MM.1S (cell line): Measurements from ENCODE around the gene PCDHGB5.

Experiments
- DNase-seq: peaks from one replicate; pipeline ENCODE4 v3.0.0-alpha.2; 2015
- H2AFZ ChIP-seq: fragments of 300-600 bp; sonication (generic); 2 replicates; pipeline ENCODE4 v1.6.0; 2016; ENCODE audit warnings: antibody characterized with exemption, low read length
- H3F3A ChIP-seq: fragments of 300-600 bp; sonication (generic); 2 replicates; pipeline ENCODE4 v1.6.1; 2016; ENCODE audit warnings: mild to moderate bottlenecking, antibody characterized with exemption, low read length, moderate library complexity, mixed read lengths; ENCODE audit not compliant: insufficient read depth
- H3K27ac ChIP-seq: fragments of 300-600 bp; sonication (generic); 2 replicates; pipeline ENCODE4 v1.5.1; 2016; ENCODE audit warnings: mild to moderate bottlenecking, low read length
- H3K27me3 ChIP-seq: fragments of 300-600 bp; sonication (generic); replicated peaks from 2 replicates; pipeline ENCODE4 v1.6.0; 2016; ENCODE audit warnings: low read length; ENCODE audit not compliant: insufficient read depth
- H3K36me3 ChIP-seq: fragments of 300-600 bp; sonication (generic); replicated peaks from 2 replicates; pipeline ENCODE4 v1.6.1; 2016; ENCODE audit warnings: mild to moderate bottlenecking, low read length, mixed read lengths; ENCODE audit not compliant: insufficient read depth
- H3K4me1 ChIP-seq: fragments of 300-600 bp; sonication (generic); 2 replicates; pipeline ENCODE4 v1.6.1; 2016; ENCODE audit warnings: low read length, mixed read lengths
- H3K4me2 ChIP-seq: fragments of 300-600 bp; sonication (generic); 2 replicates; pipeline ENCODE4 v1.6.0; 2016; ENCODE audit warnings: low read depth, low read length
- H3K4me3 ChIP-seq: fragments of 300-600 bp; sonication (generic); 2 replicates; pipeline ENCODE4 v1.5.1; 2016; ENCODE audit warnings: low read length, mixed read lengths
- H3K79me2 ChIP-seq: fragments of 300-600 bp; sonication (generic); 2 replicates; pipeline ENCODE4 v1.6.1; 2016; ENCODE audit warnings: mixed run types, low read length, mixed read lengths
- H3K9ac ChIP-seq: fragments of 300-600 bp; sonication (generic); 2 replicates; pipeline ENCODE4 v1.6.1; 2016; ENCODE audit warnings: low read length, mixed read lengths
- H3K9me2 ChIP-seq: fragments of 300-600 bp; sonication (generic); replicated peaks from 2 replicates; pipeline ENCODE4 v1.6.1; 2016; ENCODE audit warnings: mild to moderate bottlenecking, low read length, mixed read lengths; ENCODE audit not compliant: insufficient read depth
- H3K9me3 ChIP-seq: fragments of 300-600 bp; sonication (generic); replicated peaks from 2 replicates; pipeline ENCODE4 v1.6.1; 2016; ENCODE audit warnings: mild to moderate bottlenecking, low read length, mixed read lengths; ENCODE audit not compliant: insufficient read depth
- H4K20me1 ChIP-seq: fragments of 300-600 bp; sonication (generic); 2 replicates; pipeline ENCODE4 v1.6.1; 2016; ENCODE audit warnings: mild to moderate bottlenecking, low read length, moderate library complexity, mixed read lengths; ENCODE audit not compliant: insufficient read depth
- CTCF ChIP-seq: fragments of 300-600 bp; sonication (generic); IDR thresholded peaks from 2 replicates; pipeline ENCODE4 v1.5.1; 2016; ENCODE audit warnings: antibody characterized with exemption, low read length, mixed read lengths
- EZH2 ChIP-seq: fragments of 300-600 bp; sonication (generic); optimal IDR thresholded peaks from 2 replicates; pipeline ENCODE3; 2017; ENCODE audit warnings: low read depth, mild to moderate bottlenecking, antibody characterized with exemption, low read length, mixed read lengths
- EZH2phosphoT487 ChIP-seq: fragments of 300-600 bp; sonication (generic); IDR thresholded peaks from 2 replicates; pipeline ENCODE4 v1.6.1; 2018; ENCODE audit warnings: antibody characterized with exemption, low read length

PCDHGB5 gene

GRCh38 chr5:141419074-141419880 is 21.5 kb downstream of the PCDHGB5 start:
- H3F3A ChIP-seq, result no peaks in the 10 kb centered on the region
- H3K9me3 ChIP-seq, result no peaks in the 10 kb centered on the region
- DNase-seq, result no peak
- H3K27ac ChIP-seq, result no peak overlapping the region
- no peaks in the 10 kb centered on the region for H3K79me2 ChIP-seq
- peaks cover 26% of the 10 kb centered on the region for H3K27me3 ChIP-seq
- no peaks in the 10 kb centered on the region for H4K20me1 ChIP-seq
- 0 out of 2 replicates have a peak, but pooled peaks cover 3% of the 10 kb centered on the region for H3K4me1 ChIP-seq
- TF ChIP-seq EZH2phosphoT487 (no peak), EZH2 (no peak), CTCF (no peak)
- H3K4me2 ChIP-seq, result no peak overlapping the region
- no peaks in the 10 kb centered on the region for H3K36me3 ChIP-seq
- no peaks in the 10 kb centered on the region for H3K9me2 ChIP-seq
- no peak overlapping the region for H3K9ac ChIP-seq
- H3K4me3 ChIP-seq, result no peak overlapping the region
- no peak overlapping the region for H2AFZ ChIP-seq

GRCh38 chr5:141420855-141421488 is 23.2 kb downstream of the PCDHGB5 start, which contains the start of gene PCDHGA11:
Gene PCDHGA11, plus strand, starts transcription at chr5:141421051. Its CDS starts 177 bp downstream, at chr5:141421228.
- H3K4me1 ChIP-seq, result 0 out of 2 replicates have a peak, but pooled peaks cover 3% of the 10 kb centered on the region
- peak within 1 kb of the TSS; percentile 87 for H2AFZ ChIP-seq
- no peaks in the 10 kb centered on the region for H3K9me3 ChIP-seq
- no peak for TF ChIP-seq EZH2
- peak; percentile 76 for TF ChIP-seq CTCF
- TF ChIP-seq EZH2phosphoT487, result no peak
- peak within 1 kb of the TSS; percentile 24; the same call in 1 of the 2 replicates for H3K9ac ChIP-seq
- no peaks in the 10 kb centered on the region for H3K9me2 ChIP-seq
- peak within 1 kb of the TSS; percentile 75 for H3K4me3 ChIP-seq
- no peaks in the 10 kb centered on the region for H4K20me1 ChIP-seq
- DNase-seq, result peak; percentile 66
- no peaks in the 10 kb centered on the region for H3F3A ChIP-seq
- no peaks in the 10 kb centered on the region for H3K79me2 ChIP-seq
- H3K4me2 ChIP-seq, result peak within 1 kb of the TSS; percentile 90
- H3K36me3 ChIP-seq, result no peaks in the 10 kb centered on the region
- H3K27ac ChIP-seq, result no peak within 1 kb of the TSS
- H3K27me3 ChIP-seq, result peaks cover 35% of the 10 kb centered on the region

- Histone ChIP-seq H3K79me2 (no peaks in the 10 kb centered on the region), H3K36me3 (no peaks in the 10 kb centered on the region), H2AFZ (peak overlapping the region; percentile 87), H3K4me3 (peak overlapping the region; percentile 75), H3K4me1 (0 out of 2 replicates have a peak, but pooled peaks cover 3% of the 10 kb centered on the region), H3K9me3 (no peaks in the 10 kb centered on the region), H3K4me2 (peak overlapping the region; percentile 90), H3K27ac (no peak overlapping the region), H3F3A (no peaks in the 10 kb centered on the region), H3K27me3 (peaks cover 35% of the 10 kb centered on the region), H4K20me1 (no peaks in the 10 kb centered on the region), H3K9ac (peak overlapping the region; percentile 24; the same call in 1 of the 2 replicates), H3K9me2 (no peaks in the 10 kb centered on the region)
- DNase-seq, result no peak
- no peak for TF ChIP-seq CTCF
- TF ChIP-seq EZH2phosphoT487, result no peak
- no peak for TF ChIP-seq EZH2
Observed at GRCh38 chr5:141421489-141421855, 23.7 kb downstream of the PCDHGB5 start.
